Heart left ventricle (tissue), 13 donors: Measurements from ENCODE around the gene PDE6D.

Source experiments
- CTCF ChIP-seq, 12 donors: fragments of 200-600 bp; sonication (generic) in 4 of 12; IDR thresholded peaks; one replicate each; pipeline versions ENCODE4 v1.5.0 to v1.8.0; 2018 to 2022; ENCODE audit warnings: antibody characterized with exemption in 12 of 12, mild to moderate bottlenecking in 5 of 12
- POLR2A ChIP-seq, 2 donors: fragments of 450-650 bp; IDR thresholded peaks; one replicate each; pipeline ENCODE4 v1.6.1; 2017; ENCODE audit warnings: antibody characterized with exemption in 2 of 2, mild to moderate bottlenecking in 2 of 2, moderate library complexity in 2 of 2
- donor health status: ischemic (EF 13 %, LVEDD 7.1; RV severe dilation, severe dysfunction).
- donor health status: DM: no; HTN: yes; CAD: no.
- donor health status: DM: no; HTN: no; CAD: no.
- donor health status: ischemic (EF 25% LVEDD 6.9; RV normal size, moderate dysfunction).
- donor health status: ischemic (EF 25% LVEDD 5.7; RV mildly dilated, moderate dysfunction).
- donor health status: ischemic (EF 35%, LVEDD 5.7; RV mildly dilated, moderate dysfunction).
- donor health status: nonischemic (EF 11% LVEDD 7.7; RV severe dilation, severe dysfunction).
- donor health status: DM: yes; HTN: yes; CAD: no.
- donor health status: PGD.
- donor health status: ischemic (EF 29% LVEDD 5.4; RV normal size, mild dysfunction).
- donor health status: nonischemic (EF 23%, LVEDD 6.1; RV moderate dilation, normal function).

- TF ChIP-seq CTCF (IDR thresholded peaks at IDR 0.05) (no peak), POLR2A (IDR thresholded peaks at IDR 0.05) (no peak)
Measured at GRCh38 chr2:231683292-231684235, 97.5 kb downstream of the PDE6D start.
